GM12878 (cell line): Measurements from ENCODE around the gene DPH6. TPM values are rescaled to one million over a fixed set of nuclear protein-coding genes. Genes with fewer than 3 reads are reported as not detected.

ENCODE experiments used
- BHLHE40 ChIP-seq, 2 experiments: fragments of 450-650 bp in 1 of 2; IDR thresholded peaks; 2 replicates each; pipeline ENCODE4 v1.6.1; 2011 to 2017; ENCODE audit warnings: low read depth in 2 of 2, borderline replicate concordance in 1 of 2, improper control_type of control experiment in 1 of 2, low read length in 1 of 2, mild to moderate bottlenecking in 1 of 2
- CHD1 ChIP-seq: IDR thresholded peaks from 2 replicates; pipeline ENCODE4 v1.6.1; 2012; ENCODE audit warnings: low read depth, low read length, improper control_type of control experiment
- HCFC1 ChIP-seq: fragments of 150-350 bp; IDR thresholded peaks from 2 replicates; pipeline ENCODE4 v1.6.1; 2014; ENCODE audit warnings: low read length
- IKZF1 ChIP-seq: fragments of 450-650 bp; conservative IDR thresholded peaks from 2 replicates; pipeline ENCODE4 v1.6.1; 2017; ENCODE audit warnings: antibody characterized with exemption, mild to moderate bottlenecking
- MEF2B ChIP-seq: fragments of 450-650 bp; IDR thresholded peaks from 2 replicates; pipeline ENCODE4 v1.6.1; 2018; ENCODE audit warnings: mild to moderate bottlenecking, moderate library complexity; ENCODE audit not compliant: partially characterized antibody, poor library complexity, severe bottlenecking
- NFIC ChIP-seq: IDR thresholded peaks from 2 replicates; pipeline ENCODE4 v1.6.1; 2012; ENCODE audit warnings: low read depth, mild to moderate bottlenecking, inconsistent platforms, low read length, moderate library complexity
- NR2F1 ChIP-seq: fragments of 450-650 bp; conservative IDR thresholded peaks from 2 replicates; pipeline ENCODE4 v1.6.1; 2017; ENCODE audit warnings: mild to moderate bottlenecking
- RB1 ChIP-seq: fragments of 450-650 bp; formaldehyde crosslinking; IDR thresholded peaks from 2 replicates; pipeline ENCODE4 v1.6.1; 2017; ENCODE audit warnings: mild to moderate bottlenecking, borderline replicate concordance
- SMAD1 ChIP-seq: fragments of 450-650 bp; IDR thresholded peaks from 2 replicates; pipeline ENCODE4 v1.6.1; 2018; ENCODE audit warnings: mild to moderate bottlenecking, low read depth; ENCODE audit not compliant: partially characterized antibody
- polyA plus RNA-seq, 11 experiments: library from polyadenylated mRNA; depleted of rRNA in 4 of 11; unstranded in 6 of 11; stranded (reverse) in 5 of 11; fragments of >200 nt; fragmentation: Nextera tagmentation in 4 of 11; fragmentation: Illumina TruSeq in 1 of 11; extraction: Ambion mirVana in 4 of 11; extraction: Trizol in 1 of 11; gene quantifications; 1 replicate in 1 of 11; 2 replicates in 10 of 11; pipeline versions ENCODE4 v1.2.1 to v1.2.3, GENCODE V29; 2011 to 2016; ENCODE audit warnings: inconsistent platforms in 2 of 11, missing spikeins in 2 of 11, low read depth in 1 of 11
- total RNA-seq, 4 experiments: library from RNA; depleted of rRNA in 3 of 4; stranded (reverse); fragments of >200 nt in 3 of 4; fragmentation: Illumina TruSeq in 1 of 4; extraction: Trizol in 1 of 4; gene quantifications; 2 replicates each; pipeline versions ENCODE4 v1.2.1 to v1.2.3, GENCODE V29; 2013 to 2021
- TF ChIP-seq, protein P1 (sequence below): IDR thresholded peaks from 2 replicates; pipeline ENCODE4 v1.6.1; 2012; ENCODE audit warnings: improper control_type of control experiment, low read depth, low read length; ENCODE audit not compliant: insufficient replicate concordance

Gene DPH6
- total and polyA plus RNA-seq, 10 of the 15 experiments (the other 5 are each of a cell fraction or from before 2014, with no cell fraction given) = 9.0 to 68.5 (median 17.1) TPM

DNA sequence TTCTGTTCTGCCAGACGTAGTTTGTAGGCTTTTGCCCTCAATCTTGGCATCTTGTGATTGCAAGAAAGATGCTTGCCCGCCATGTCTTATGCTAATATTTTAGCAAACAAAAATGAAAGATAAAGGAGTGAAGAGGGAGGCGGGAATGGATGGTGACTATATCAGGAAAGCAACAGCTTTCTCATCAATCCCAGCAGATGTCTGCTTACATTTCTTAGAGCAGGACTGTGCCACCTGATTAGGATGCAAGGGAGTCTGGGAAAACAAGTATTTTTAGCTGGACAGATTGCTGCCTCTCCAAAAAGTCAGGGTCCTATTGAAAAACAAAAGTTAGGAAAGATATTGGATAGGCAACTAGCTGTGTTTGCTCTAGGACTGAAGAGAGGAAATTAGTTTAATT, 34.6 kb upstream of the DPH6 start (continued):
- TF ChIP-seq, protein P1, sequence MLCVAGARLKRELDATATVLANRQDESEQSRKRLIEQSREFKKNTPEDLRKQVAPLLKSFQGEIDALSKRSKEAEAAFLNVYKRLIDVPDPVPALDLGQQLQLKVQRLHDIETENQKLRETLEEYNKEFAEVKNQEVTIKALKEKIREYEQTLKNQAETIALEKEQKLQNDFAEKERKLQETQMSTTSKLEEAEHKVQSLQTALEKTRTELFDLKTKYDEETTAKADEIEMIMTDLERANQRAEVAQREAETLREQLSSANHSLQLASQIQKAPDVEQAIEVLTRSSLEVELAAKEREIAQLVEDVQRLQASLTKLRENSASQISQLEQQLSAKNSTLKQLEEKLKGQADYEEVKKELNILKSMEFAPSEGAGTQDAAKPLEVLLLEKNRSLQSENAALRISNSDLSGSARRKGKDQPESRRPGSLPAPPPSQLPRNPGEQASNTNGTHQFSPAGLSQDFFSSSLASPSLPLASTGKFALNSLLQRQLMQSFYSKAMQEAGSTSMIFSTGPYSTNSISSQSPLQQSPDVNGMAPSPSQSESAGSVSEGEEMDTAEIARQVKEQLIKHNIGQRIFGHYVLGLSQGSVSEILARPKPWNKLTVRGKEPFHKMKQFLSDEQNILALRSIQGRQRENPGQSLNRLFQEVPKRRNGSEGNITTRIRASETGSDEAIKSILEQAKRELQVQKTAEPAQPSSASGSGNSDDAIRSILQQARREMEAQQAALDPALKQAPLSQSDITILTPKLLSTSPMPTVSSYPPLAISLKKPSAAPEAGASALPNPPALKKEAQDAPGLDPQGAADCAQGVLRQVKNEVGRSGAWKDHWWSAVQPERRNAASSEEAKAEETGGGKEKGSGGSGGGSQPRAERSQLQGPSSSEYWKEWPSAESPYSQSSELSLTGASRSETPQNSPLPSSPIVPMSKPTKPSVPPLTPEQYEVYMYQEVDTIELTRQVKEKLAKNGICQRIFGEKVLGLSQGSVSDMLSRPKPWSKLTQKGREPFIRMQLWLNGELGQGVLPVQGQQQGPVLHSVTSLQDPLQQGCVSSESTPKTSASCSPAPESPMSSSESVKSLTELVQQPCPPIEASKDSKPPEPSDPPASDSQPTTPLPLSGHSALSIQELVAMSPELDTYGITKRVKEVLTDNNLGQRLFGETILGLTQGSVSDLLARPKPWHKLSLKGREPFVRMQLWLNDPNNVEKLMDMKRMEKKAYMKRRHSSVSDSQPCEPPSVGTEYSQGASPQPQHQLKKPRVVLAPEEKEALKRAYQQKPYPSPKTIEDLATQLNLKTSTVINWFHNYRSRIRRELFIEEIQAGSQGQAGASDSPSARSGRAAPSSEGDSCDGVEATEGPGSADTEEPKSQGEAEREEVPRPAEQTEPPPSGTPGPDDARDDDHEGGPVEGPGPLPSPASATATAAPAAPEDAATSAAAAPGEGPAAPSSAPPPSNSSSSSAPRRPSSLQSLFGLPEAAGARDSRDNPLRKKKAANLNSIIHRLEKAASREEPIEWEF = no peak
- TF ChIP-seq BHLHE40 (IDR thresholded peaks at IDR 0.05; ENCODE audit: borderline replicate concordance in 1 of 2, low read depth in 2 of 2, low read length in 1 of 2) = no peak
- TF ChIP-seq HCFC1 = no peak
- TF ChIP-seq RB1 = no peak
- TF ChIP-seq NFIC = no peak
- no peak for TF ChIP-seq NR2F1
- TF ChIP-seq IKZF1 = no peak
- no peak for TF ChIP-seq MEF2B
- no peak for TF ChIP-seq CHD1
- no peak for TF ChIP-seq SMAD1
